ENCODE results near the gene SH3BP4.
A peak's percentile ranks its signal among the peaks of the same experiment; 100 is the strongest.
"Not testable (repeated sequence)": the region's sequence is repeated elsewhere in the genome, so short reads cannot be mapped to it uniquely, and the experiment has no call there.

The SH3BP4 gene

DNA sequence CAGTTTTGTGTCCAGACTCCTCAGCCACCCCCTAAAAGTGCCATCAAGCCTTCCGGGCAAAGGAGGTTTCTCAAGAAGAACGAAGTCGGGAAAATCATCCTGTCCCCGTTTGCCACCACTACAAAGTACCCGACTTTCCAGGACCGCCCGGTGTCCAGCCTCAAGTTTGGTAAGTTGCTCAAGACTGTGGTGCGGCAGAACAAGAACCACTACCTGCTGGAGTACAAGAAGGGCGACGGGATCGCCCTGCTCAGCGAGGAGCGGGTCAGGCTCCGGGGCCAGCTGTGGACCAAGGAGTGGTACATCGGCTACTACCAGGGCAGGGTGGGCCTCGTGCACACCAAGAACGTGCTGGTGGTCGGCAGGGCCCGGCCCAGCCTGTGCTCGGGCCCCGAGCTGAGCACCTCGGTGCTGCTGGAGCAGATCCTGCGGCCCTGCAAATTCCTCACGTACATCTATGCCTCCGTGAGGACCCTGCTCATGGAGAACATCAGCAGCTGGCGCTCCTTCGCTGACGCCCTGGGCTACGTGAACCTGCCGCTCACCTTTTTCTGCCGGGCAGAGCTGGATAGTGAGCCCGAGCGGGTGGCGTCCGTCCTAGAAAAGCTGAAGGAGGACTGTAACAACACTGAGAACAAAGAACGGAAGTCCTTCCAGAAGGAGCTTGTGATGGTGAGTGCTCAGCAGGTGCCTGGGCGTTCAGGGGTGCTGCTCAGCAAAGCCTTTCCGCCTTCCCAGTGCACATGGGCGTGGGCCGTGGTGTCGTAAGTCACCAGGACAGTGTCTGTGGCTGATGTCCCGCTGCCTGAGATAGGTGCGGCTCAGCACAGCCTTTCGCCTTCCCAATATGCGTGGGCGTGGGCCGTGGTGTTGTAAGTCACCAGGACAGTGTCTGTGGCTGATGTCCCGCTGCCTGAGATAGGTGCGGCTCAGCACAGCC is 91.0 kb downstream of the SH3BP4 start:
- no peak for DNase-seq

GRCh38 chr2:235043762-235044500 is 92.1 kb downstream of the SH3BP4 start:
- DNase-seq, result no peak

- no peak for DNase-seq
These were observed 92.9 kb downstream of the SH3BP4 start for GRCh38 chr2:235044501-235045271.

DNA sequence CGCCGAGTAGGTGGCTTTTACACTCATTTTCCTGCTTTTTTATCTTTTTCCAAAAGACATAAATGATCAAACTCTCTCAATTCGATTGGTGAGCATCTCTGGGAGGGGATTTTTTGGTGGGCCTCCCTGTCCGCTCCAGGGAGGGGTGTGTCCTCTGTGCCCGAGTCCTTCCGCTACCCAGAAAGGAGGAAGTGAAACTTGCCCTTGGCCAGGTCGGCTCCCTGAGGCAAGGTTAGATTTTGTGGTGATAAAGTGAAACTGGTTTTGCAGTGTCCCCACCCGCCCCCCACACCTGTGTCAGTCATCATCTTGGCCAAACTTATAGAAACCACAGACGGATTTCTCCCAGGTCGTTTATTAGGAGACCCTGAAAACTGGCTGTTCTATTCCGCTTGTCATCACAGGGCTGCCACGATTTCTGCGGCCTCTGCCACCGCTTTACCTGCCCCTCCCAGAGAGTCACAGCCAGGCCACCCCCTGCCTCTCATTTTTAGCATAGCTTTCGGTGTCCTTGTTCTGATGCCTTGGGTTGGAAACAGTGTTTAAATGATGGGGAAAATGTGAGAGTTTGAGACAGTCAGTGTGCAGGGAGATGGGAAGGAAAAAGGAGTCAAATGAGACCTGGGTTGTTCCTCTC is 93.6 kb downstream of the SH3BP4 start:
- DNase-seq, result no peak

DNA sequence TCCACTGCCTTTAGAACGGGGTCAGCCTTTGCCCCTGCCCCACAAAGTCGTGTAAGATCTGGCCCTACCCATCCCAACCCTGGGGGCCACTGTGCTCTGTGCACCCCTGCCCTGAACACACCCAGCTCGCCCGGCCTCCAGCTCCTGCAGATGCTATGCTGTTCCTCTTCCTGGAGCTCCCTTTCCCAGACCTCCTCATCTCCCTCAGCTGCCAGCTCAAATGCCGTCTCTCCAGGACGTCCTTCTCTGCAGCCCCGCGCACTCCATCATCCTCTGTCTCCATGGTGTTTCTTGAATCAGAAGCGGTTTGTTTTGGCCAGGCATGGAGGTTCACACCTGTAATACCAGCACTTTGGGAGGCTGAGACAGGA is 94.1 kb downstream of the SH3BP4 start:
- no peak for DNase-seq

DNA sequence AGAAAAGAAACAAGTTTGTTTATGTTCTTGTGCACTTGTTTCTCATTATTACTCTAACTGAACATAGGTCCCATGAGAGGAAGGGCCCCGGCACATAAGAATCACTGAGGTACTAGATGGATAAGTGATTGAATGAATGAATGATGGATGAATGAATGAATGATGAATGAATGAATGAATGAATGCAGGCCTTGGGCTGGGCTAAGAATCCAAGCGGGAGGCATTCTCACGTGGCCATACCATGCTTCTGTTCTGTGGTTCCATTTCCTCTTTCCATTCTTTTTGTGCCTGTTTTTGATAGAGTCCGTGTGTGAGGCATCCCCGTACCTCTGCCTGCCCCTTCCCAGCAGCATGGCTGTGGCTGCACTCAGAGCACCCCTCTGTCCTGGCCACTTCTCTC is 94.8 kb downstream of the SH3BP4 start:
- DNase-seq, result no peak

- no peak for DNase-seq
These were observed 95.6 kb downstream of the SH3BP4 start for GRCh38 chr2:235047171-235048160.

DNA sequence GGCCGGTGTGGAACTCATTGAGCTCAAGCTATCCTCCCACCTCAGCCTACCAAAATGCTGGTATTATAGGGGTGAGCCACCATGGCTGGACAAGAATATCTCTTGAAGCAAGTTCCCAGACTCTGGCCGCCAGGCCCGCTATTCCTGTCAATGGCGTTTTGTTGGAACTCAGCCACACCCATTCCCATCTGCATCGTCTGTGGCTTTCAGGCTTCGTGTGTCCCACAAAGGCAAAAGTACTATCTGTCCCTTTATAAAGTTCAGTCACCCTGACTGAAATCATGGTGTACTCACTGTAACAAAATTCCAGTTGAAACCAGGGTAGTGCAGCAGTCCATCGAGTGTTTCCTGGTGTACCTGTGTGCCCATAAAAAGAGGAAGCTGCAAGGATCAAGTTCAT is 96.7 kb downstream of the SH3BP4 start:
- no peak for DNase-seq

DNA sequence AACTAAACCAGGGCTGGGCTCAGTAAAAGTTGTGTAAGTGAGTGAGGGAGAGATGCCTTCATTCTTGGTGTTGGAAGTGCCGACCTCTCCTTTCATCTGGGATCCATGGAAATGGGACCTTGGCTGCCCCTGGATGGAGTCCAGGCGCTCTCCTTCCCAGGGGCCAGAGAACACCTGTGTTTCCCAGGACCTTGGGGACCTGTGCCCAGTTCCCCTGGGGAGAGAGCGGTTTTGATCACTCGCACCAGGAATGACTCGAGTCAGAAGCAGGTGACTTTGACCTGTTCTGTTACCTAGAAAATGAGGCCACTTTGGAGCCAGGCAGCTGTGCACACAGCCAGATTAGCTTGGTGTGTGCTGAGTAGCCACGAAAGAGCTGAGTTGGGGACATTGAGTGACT is 97.3 kb downstream of the SH3BP4 start:
- peak; percentile 6 for DNase-seq

GRCh38 chr2:235049719-235050118 is 97.9 kb downstream of the SH3BP4 start:
- no peak for DNase-seq

- DNase-seq, result peak; percentile 95
These were observed 99.1 kb downstream of the SH3BP4 start for GRCh38 chr2:235050980-235051351.

- DNase-seq, result no peak
These were observed 99.8 kb downstream of the SH3BP4 start for GRCh38 chr2:235051436-235052260.

DNA sequence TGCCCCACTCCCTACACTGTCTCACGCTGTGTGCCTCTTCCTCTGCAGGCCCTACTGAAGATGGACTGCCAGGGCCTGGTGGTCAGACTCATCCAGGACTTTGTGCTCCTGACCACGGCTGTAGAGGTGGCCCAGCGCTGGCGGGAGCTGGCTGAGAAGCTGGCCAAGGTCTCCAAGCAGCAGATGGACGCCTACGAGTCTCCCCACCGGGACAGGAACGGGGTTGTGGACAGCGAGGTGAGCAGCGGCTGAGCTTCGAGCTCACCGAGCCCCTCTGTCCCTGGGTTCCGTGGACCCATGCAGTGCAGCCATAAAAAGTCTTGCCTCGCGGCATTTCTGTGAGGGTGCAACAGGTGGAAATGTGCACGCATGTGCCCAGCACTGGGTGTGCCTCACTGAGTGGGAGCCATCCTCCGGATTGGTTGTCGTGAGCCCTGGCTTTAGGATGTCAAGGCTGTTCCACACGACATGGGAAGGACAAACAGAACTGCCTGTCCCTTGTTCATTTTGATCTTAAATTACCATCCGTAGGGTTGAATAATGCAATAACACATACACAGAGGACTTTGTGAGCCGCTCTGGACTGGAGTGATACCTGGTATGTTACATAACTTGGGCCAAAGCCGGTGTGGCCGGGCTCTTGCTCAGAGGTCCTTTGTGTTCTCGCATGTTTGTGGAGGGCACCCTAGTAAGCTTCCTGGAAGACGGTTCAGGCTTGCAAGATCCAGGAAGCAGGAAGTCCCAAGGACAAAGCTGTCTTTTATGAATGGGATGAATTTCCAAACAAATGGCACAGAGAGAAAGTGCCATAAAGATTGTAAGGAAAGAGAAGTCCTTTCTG is 100.9 kb downstream of the SH3BP4 start:
- no peak for DNase-seq

DNA sequence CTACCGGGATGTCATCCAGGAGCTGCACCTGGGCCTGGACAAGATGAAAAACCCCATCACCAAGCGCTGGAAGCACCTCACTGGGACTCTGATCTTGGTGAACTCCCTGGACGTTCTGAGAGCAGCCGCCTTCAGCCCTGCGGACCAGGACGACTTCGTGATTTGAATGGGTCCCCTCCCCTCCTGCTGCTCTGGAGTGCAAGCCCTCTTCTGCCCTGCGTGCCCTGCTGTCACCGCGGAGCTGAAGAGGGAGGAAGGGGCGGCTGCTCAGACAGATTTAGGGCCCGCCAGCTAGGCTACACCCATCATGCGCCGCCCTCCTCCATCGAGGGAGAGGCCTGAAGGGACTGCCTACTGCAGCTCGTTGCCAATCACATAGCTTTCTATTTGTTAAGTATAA is 101.8 kb downstream of the SH3BP4 start:
- DNase-seq, result no peak

- DNase-seq, result no peak
These were observed 102.7 kb downstream of the SH3BP4 start for GRCh38 chr2:235054475-235054874.

- no peak for DNase-seq
These were observed 103.1 kb downstream of the SH3BP4 start for GRCh38 chr2:235054919-235055318.

DNA sequence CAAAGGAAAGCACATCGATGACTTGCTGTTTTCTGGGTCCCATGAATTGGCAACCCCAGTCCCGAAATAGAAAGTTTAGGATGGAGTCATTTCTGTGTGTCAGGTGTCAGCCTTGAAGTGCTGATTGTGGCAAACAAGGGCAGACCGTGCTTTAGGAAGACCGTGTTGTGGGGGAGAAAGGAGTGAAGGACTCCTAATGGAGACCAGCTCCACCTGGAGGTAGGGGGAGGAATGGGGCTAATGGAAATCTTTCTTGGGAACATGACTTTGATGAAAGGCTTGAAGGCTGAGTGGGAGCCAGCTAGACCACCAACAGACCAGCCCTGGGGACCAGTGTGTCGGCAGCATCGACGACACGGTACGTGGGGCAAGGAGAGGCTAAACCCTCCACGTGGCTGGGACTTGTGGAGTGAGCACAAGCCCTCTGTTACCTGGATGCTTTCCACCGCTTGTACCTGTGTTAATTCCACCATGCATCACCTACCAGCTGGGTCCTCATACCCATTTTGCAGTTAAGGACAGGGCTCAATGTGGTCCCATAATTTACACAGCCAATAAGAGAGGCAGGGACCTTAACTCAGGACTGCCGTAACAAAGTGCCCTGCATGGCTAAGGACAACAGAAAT is 104.2 kb downstream of the SH3BP4 start:
- no peak for DNase-seq

GRCh38 chr2:235056768-235057167 is 105.0 kb downstream of the SH3BP4 start:
- DNase-seq, result no peak

DNA sequence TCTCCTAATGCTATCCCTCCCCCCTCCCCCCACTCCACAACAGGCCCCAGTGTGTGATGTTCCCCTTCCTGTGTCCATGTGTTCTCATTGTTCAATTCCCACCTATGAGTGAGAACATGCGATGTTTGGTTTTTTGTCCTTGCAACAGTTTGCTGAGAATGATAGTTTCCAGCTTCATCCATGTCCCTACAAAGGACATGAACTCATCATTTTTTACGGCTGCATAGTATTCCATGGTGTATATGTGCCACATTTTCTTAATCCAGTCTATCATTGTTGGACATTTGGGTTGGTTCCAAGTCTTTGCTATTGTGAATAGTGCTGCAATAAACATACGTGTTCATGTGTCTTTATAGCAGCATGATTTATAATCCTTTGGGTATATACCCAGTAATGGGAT is 105.8 kb downstream of the SH3BP4 start:
- DNase-seq, result not testable (repeated sequence)

Measured in SHP77 treated with DMSO at 0.1 percent for 48 hours (cell line).